NCI-H146 treated with DMSO at 0.1 percent for 48 hours (cell line): ENCODE measurements around the gene LLGL2.
"Not testable (repeated sequence)": the region's sequence is repeated elsewhere in the genome, so short reads cannot be mapped to it uniquely, and the experiment has no call there.

Experiments used
- DNase-seq: peaks from one replicate; lab custom pipeline; 2025; ENCODE audit not compliant: unreplicated experiment; lab: John Stamatoyannopoulos, UW

Gene LLGL2

DNA sequence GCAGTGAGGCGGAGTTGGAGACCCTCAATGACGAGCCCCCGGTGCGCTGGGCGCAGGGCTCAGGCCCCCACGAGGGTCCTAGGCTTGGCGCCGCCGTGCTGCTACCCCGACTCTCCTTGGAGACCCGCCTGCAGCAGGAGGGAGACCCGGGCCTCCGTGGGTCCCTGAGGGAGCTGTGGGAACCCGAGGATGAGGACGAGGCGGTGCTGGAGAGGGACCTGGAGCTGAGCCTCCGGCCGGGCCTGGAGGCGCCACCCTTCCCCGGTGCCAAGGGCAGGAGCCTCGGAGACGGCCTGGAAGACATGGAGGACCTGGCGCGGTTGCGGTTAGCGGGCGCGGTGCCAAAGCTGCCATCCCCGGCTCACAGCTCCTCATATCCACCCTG lies 64.4 kb downstream of the LLGL2 start:
- DNase-seq, result no peak

DNA sequence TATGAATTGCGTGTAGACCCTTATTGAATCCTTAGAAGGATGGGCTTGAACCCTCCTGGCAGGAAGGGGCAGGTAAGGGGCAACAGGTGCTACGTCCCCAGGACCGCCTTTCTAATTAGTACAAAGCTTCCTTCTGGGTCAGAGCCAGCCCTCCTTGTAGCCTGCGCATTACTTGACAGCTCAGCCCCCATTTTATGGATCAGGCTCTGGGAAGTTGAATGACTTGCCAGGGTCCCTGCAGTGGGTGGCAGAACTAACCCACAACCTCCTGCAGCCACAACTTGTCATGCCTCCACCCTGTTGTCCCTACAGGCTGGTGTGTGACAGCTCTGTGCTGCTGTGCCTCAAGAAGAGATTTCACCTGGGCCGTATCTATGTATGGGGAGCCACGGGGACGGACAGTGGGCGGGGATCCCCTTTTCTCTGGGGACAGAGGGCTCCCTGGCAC lies 64.8 kb downstream of the LLGL2 start:
- DNase-seq, result no peak

DNA sequence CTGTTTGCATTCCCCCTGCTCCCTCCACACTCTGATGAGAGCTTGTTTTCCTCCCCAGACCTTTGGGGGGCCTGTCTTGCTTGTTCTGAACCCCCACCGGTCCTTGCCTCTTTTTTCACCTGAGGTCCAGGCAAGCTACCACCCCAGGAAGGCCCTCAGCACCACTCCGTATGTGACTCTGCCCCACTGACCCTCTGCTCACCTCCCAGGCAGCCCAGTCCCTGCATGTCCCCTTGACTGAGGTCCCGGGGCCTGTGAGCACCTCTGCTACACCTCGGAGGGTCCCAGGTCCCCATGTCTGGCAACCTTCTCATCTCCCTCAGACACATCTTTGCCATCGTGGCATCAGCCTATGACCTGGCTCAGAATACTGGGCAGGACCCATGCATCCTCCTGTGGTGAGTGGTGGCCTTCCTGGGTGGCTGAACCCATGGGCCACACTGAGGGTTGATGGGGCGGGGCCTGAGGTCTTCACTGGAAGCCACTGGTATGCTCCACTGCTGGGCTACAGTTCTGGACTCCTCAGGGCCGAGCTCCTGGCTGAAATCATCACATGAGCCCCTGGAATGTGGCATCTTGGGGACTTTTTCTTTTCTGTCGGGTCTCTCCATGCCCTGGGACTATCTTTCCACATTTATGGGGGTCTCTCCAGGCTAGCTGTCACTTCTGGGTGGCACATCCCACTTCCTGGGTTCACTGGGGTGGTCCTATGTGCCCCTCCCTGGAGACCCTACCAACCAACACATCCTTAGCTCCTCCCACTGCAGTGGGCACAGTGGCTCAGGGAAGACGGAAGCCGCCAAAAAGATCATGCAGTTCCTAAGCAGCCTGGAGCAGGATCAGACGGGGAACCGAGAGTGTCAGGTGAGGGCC lies 65.6 kb downstream of the LLGL2 start:
- no peak for DNase-seq

DNA sequence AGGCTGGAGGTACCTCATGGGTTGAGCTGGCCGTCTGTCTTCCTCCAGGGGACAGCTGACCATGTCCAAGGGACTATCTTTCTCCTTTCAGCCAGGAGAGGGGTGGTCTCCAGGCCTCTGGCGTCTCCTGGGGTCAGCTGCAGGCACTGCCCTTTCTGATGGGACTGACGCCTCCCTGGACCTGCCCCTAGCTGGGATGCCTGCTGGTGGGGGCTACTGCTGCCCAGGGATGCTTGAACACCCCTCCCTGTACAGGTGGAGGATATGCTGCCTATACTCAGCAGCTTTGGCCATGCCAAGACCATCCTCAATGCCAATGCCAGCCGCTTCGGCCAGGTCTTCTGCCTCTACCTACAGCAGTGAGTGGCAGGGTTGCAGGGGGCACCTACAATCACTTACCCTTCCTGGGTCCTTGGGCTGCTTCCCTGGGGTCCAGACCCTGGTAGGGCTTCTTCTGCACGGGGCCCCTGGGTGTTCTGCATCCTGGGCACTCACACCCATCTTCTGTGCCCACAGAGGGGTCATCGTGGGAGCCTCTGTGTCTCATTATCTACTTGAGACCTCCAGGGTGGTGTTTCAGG lies 66.3 kb downstream of the LLGL2 start:
- DNase-seq, result no peak

DNA sequence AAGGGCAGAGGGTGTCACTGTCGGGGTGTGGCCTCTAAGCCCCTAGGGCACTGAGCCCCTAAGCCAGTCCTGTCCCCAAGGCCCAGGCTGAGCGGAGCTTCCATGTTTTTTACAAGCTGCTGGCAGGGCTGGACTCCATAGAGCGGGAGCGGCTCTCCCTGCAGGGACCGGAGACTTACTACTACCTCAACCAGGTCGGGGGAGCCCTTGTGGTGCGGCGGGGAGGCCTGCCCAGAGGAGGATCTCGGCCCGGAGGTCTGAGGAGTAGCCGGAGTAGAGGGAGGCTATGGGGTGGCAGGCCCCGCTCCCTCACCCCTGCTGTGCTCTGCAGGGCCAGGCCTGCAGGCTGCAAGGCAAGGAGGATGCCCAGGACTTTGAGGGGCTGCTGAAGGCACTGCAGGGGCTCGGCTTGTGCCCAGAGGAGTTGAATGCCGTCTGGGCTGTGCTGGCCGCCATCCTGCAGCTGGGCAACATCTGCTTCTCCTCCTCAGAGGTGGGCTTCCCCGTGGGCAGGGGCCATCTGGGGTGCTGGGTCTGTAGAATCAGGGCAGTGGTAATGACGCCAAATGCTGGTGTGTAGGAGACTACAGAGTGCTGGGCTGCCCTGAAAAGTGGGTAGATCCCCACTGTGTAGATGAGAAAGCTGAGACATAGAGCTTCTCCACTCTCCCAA lies 67.0 kb downstream of the LLGL2 start:
- no peak for DNase-seq

DNA sequence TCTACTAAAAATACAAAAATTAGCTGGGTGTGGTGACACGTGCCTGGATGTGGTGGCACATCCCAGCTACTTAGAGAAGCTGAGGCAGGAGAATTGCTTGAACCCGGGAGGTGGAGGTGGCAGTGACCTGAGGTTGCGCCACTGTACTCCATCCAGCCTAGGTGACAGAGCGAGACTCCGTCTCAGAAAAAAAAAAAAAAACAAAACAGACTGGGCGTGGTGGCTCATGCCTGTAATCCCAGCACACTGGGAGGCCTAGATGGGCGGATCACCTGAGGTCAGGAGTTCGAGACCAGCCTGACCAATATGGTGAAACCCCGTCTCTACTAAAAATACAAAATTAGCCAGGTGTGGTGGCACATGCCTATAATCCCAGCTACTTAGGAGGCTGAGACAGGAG lies 67.9 kb downstream of the LLGL2 start:
- not testable (repeated sequence) for DNase-seq

DNA sequence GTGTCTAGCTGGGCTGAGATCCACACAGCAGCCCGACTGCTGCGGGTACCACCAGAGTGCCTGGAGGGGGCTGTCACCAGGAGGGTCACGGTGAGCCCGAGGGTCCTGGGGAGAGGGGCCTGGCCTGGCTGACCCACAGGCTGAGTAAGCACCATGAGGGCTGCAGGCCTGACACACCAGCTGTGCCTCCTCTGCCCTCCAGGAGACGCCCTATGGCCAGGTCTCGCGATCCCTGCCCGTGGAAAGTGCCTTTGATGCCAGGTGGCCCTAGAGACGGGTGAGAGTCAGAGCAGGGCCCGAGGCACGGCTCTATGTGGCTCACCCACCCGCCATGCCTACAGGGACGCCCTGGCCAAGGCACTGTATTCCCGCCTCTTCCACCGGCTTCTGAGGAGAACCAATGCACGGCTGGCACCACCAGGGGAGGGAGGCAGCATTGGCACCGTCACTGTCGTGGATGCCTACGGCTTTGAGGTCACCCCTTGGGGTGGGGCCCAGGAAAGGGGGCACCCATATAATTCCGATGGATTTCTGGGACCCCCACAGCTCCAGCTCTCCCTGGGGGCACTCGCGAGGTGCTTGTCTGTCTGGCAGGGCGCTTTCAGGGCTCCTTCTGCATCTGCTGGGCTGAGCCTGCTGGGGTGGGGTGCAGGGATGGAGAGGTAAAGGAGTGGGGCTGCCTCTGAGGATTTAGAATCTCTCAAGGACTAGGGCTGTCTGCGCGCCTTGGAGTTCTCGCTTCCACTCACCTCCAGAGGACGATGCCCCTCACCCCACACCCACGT lies 69.2 kb downstream of the LLGL2 start:
- no peak for DNase-seq

DNA sequence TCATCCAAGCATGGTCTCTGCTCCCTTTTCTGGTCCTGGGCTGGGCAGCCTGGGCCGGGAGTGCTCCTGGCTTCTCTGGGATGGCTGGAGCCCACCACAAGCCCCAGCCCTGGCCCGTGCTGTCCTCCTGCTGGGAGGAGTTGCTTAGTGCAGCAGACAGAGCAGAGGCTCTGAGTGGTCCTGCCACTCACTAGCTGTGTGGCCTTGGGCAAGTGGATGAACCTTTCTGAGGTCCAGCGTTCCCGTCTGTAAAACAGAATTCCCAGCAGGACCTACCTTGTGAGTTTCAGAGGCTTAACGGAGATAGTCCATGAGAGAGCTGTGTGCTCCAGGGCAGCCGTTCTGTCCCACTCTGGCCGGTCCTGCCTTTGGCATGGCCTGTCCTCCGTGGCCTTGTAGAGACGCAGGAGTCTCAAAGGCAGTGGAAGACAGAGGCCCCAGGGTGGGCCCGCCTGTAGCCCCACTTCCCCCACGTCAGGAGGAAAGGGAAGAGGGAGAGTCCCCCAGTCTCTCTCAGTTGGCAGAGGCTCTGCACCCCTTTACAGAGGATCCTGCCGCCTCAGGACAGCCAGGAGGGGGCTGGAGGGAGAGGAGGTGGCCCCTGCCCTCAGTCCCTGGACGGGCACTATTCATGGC lies 69.9 kb downstream of the LLGL2 start:
- no peak for DNase-seq

DNA sequence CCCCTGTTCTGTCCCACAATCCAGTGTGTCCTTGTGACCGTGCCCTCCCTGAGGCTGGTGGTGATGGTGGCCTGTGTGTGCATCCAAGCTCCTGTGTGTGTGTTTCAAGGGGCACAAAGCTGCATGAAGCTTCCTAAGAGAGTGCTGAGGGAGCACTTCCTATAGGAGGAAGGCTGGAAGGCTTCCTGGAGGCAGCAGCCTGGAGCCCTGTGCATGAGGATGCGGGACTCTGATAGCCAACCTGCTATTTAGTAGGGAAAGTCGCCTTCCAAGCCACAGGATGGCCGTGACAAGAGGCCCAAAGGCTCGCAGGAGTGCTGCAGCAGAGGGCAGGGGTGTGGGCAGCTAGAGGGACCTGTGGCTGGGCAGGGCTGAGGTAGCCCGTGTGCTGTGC lies 70.4 kb downstream of the LLGL2 start:
- DNase-seq, result no peak

DNA sequence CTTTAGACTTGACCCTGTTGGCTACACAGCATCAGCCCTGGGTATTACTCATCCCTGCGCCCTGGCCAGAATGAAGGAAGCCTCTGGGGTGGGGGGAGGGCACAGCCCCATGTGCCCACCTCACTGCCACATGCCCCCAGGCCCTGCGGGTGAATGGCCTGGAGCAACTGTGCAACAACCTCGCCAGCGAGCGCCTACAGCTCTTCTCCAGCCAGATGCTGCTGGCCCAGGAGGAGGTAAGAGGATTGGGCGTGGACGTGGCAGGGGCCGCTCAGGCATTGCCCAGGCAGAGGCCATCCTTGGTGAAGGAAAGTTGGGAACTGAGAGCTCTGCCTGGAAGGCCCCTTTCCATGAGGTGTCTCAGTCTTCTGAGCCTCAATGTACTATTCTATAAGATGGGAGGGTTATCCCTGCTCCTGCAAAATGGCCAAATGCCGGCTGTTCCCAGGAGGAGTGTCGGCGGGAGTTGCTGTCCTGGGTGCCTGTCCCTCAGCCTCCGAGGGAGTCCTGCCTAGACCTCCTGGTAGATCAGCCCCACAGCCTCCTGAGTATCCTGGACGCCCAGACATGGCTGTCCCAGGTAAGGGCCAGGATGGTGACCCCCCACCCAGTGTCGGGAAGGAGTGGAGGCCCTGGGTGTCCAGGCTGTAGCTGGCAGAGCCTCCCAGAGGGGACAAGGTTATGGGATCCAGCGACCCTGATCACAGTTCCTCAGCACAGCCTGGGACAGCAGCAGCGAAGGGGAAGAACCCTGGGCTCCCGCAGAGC lies 71.0 kb downstream of the LLGL2 start:
- DNase-seq, result no peak

DNA sequence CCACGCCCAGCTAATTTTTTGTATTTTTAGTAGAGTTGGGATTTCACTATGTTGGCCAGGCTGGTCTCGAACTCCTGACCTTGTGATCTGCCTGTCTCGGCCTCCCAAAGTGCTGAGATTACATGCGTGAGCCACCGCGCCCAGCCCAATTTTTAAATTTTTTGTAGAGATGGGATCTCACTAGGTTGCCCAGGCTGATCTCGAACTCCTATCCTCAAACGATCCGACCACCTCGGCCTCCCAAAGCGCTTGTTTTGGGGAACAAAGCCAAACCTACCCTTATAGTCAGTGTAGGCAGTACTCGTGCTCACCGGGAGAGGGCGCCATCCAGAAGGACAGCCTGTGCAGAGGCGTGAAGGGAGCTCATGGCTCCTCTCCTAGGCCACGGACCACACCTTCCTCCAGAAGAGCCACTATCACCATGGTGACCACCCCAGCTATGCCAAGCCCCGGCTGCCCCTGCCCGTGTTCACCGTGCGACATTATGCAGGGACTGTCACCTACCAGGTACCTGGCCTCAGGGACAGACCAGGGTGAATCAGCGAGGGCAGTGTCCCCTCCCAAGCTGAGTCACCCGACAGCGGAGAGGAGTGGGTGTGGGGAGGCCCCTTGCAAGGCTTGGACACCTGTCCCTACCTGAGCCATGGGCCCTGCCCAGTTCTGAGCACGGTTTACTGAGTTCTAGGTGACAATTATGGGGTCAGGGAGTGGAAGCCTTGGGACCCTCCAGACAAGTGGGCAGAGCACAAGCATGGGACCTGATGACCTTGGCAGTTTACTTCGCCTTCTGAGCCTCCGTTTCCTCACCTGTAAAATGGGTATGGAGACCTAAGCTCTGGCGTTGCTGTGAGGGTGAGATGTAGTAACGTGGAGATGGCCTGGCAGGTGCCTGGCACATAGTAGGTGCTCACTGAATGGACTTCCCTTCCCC lies 75.8 kb downstream of the LLGL2 start:
- DNase-seq, result peak; percentile 66

DNA sequence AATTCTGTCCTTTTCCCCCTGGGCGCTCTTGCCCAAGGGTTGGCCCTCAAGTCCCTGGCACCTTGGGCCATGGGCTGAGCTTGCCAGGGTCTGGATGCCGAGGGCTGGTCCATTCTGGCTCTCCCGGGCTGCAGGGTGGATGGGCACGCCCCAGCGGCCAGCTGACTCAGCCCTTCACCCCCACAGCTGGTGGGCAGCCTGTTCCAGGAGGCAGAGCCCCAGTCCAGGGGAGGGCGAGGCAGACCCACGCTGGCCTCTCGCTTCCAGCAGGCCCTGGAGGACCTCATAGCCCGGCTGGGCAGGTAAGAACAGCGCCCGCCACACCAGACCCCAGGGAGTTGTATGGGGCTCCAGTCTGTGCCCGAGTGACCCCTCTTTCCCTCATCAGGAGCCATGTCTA lies 77.1 kb downstream of the LLGL2 start:
- no peak for DNase-seq

DNA sequence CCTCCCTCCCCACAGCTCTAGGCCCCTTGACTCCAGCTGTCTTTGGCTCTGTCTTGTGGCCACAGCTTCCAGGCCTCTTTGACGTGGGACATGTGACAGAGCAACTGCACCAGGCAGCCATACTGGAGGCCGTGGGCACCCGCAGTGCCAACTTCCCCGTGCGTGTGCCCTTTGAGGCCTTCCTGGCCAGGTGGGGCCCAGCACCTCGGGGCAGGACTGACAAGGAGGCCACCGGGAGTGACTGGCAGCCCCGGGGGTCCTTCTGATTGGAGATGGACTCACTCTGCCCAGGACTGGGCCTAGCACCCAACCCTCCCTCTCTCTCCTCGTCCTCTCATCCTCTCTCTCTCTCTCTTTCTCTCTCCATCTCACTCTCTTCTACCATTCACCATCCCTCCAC lies 77.6 kb downstream of the LLGL2 start:
- no peak for DNase-seq

DNA sequence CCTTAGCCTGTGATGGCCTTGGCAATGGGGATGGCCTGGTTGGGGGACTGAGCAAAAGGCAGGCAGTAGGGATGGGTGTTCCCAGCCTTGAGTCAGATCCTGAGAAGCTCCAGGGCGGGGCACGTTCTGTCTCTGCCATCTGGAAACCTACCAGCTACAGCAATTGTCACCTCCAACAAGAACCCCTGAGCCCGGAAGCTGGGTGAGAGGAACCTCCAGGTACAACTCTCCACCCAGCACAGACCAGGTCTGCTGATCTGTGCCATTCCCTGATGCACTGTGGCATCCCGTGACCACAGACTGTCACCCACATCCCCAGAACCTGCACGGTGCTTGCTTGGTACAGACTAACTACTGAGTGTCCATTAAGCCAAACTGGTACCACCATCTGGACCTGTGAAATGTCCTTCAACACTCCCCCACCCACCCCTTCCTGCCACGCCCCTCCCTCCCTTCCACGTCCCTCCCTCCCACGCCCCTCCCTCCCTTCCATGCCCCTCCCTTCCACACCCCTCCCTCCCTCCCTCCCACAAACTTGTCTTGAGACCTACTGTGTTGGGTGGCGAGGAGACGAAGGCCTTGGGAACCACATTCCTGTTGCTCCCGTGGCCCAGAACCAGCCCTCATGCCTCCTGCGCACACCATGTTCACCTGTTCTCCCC lies 78.7 kb downstream of the LLGL2 start:
- DNase-seq, result no peak

DNA sequence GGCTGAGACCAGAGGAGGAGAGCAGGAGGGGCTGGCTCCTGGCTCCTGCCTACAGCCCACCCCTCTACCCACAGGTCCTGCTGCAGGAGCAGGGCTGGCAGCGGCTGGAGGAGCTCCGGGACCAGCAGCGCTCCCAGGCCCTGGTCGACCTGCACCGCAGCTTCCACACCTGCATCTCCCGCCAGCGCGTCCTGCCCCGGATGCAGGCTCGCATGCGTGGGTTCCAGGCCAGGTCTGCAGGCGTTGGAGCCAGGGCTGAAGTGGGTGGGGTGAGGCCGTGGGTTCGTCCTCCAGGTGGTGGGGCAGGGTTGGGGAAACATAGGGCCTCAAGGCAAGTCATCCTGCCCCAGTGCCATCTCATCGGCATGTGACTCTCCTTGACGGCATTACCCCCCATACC lies 80.3 kb downstream of the LLGL2 start:
- DNase-seq, result no peak

DNA sequence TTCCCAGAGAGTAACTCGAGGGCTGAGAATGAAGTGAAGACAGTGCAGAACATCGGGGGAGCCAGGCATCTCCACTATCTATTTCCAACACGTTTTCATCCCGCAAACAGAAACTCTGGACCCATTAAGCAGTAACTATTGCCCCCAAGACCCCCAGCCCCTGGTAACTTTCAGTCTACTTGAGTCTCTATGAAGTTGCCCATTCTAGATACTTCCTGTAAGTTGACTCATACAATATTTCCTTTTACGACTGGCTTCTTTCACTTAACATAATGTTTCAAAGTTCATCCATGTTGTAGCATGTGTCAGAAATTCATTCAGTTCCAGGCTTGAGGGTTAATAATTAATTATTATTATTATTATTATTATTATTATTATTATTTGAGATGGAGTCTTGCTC lies 81.6 kb downstream of the LLGL2 start:
- no peak for DNase-seq

DNA sequence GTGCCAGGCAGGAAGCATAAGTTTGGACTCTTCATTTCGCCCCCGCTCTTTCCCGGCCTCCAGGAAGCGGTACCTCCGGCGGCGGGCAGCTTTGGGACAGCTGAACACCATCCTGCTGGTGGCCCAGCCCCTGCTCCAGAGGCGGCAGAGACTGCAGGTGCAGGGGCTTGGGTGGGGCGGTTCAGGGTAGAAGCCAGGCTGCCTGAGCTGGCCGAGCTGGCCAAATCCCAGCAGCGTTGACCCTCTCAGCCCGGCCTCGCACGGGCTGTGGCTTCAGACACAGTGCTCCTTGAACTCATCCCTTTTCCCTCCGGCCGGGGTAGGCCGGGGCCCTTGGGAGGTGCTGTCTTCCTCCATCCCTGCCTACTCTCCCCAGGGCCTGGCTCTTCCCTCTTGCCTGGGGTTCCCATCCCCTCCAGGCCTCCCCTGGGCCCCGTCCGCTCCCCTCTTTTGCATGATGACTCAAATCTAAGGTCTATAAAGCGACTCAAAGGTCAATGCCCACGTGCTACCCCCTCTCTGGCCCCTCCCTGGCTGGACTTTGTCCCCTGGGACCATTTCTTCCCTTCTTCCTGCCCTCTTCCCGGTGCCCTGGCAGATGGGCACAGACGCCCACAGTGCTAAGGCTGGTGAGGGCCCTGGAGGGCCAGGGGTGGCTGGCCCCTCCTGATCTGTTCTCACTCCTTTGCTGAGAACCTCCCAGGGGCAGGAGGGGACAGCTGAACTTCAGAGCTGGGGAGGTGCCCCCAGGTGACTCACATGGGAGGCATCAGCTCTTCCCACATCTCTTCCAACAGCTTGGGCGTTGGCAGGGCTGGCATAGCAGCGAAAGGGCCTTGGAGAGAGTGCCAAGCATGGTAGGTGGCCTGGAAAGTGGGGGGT lies 84.8 kb downstream of the LLGL2 start:
- DNase-seq, result no peak
